ENCODE data around the gene PSORS1C2.

The PSORS1C2 gene

GRCh38 chr6:31096656-31097055 is 42.2 kb downstream of the PSORS1C2 start:
- CTCF ChIA-PET = interaction anchor here (1.5 to 2.2 kb wide), 2 partner anchors 9 to 11 kb away, joined by 4 to 15 read pairs; no protein-coding TSS in a partner anchor
- POLR2A ChIA-PET = no interaction called here
- no peak for DNase-seq (ENCODE audit: extremely low spot score)
- TF ChIP-seq, protein P1, sequence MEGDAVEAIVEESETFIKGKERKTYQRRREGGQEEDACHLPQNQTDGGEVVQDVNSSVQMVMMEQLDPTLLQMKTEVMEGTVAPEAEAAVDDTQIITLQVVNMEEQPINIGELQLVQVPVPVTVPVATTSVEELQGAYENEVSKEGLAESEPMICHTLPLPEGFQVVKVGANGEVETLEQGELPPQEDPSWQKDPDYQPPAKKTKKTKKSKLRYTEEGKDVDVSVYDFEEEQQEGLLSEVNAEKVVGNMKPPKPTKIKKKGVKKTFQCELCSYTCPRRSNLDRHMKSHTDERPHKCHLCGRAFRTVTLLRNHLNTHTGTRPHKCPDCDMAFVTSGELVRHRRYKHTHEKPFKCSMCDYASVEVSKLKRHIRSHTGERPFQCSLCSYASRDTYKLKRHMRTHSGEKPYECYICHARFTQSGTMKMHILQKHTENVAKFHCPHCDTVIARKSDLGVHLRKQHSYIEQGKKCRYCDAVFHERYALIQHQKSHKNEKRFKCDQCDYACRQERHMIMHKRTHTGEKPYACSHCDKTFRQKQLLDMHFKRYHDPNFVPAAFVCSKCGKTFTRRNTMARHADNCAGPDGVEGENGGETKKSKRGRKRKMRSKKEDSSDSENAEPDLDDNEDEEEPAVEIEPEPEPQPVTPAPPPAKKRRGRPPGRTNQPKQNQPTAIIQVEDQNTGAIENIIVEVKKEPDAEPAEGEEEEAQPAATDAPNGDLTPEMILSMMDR (IDR thresholded peaks at IDR 0.05; ENCODE audit: control extremely low read depth, extremely low read depth, low read depth, missing control alignments) = no peak

GRCh38 chr6:31096215-31096614 is 42.7 kb downstream of the PSORS1C2 start:
- POLR2A ChIA-PET = no interaction called here
- CTCF ChIA-PET = interaction anchor here (0.7 to 2.2 kb wide), 3 partner anchors 9 to 15 kb away, joined by 3 to 15 read pairs (median 4); no protein-coding TSS in a partner anchor
- no peak for DNase-seq (ENCODE audit: extremely low spot score)
- TF ChIP-seq, protein P1 (IDR thresholded peaks at IDR 0.05; ENCODE audit: control extremely low read depth, extremely low read depth, low read depth, missing control alignments) = no peak

DNA sequence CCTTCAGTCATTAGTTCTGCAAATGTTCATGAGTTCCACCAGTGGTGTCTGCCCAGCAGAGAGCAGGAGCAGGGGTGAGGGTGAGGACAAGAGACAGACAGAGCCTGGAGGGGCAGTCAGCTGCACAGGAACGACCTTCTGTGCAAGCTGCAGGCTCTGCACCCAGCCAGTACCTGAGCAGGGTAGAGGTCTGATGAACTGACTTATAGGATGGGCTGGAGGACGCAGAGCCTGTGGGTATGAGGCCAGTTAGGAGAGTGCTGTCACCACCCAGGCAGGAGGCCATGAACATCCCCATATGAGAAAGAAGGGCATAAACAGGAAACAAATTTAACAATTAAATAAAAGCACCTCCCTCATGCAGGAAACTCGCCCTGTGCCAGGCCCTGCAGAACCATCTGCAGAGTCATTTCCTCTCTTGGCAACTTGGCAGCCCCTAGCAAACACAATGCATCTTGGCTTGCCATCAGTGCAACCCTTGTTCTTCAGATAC is 44.4 kb downstream of the PSORS1C2 start:
- DNase-seq (ENCODE audit: extremely low spot score) = no peak
- CTCF ChIA-PET = interaction anchor here (1.4 to 4.3 kb wide), 5 partner anchors 10 to 179 kb away, joined by 3 to 16 read pairs (median 9); no protein-coding TSS in a partner anchor
- POLR2A ChIA-PET = no interaction called here
- TF ChIP-seq, protein P1 (IDR thresholded peaks at IDR 0.05; ENCODE audit: control extremely low read depth, extremely low read depth, low read depth, missing control alignments) = no peak

DNA sequence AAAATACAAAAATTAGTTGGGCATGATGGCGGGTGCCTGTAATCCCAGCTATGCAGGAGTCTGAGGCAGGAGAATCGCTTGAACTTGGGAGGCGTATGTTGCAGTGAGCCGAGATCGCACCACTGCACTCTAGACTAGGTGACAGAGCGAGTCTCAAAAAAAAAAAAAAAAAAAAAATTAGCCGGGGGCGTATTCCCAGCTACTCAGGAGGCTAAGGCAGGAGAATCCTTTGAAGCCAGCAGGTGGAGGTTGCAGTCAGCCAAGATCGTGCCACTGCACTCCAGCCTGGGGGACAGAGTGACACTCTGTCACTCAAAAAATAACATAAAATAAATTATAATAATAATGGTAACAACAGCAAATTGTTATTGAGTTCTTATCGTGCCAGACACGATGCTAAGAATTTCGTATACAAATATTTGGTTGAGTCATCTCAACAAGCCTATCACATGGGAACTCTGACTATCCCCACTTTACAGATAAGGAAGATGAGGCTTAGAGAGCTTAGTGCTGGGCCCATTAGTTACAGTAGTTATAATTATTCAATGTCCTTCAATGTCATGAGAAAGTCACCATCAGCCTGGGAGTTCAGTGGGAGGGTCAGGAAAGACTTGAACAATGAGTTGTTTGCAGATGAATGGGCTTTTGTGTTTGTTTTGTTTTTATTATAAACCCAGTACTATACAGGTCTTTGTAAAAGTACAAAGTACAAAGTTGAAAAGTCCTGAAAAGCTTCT is 45.9 kb downstream of the PSORS1C2 start:
- POLR2A ChIA-PET = interaction anchor here (0.7 kb wide), 1 partner anchor 402 kb away, joined by 10 read pairs; the partner anchor contains the start of gene NRM
- CTCF ChIA-PET = interaction anchor here (0.9 to 4.3 kb wide), 9 partner anchors 9 to 177 kb away, joined by 3 to 25 read pairs (median 9); partner anchors contain the start of gene MUCL3

DNA sequence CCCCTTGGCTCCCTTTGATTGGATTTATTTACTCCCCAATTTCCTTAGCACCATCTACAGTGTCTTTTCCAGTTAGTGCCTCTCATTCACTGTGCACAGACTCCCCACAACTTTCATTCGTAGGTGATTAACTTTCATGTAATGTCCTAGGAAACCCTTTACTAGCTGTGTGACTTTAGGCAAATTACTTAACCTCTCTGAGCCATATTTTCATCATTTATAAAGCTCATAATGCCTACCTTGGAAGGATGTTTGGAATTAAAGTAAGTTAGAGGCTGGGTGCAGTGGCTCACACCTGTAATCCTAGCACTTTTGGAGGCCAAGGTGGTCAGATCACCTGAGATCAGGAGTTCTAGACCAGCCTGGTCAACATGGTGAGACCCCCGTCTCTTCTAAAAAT is 46.6 kb downstream of the PSORS1C2 start:
- ChIA-PET CTCF (interaction anchor here (1.5 to 4.3 kb wide), 5 partner anchors 8 to 263 kb away, joined by 5 to 25 read pairs (median 12); no protein-coding TSS in a partner anchor), POLR2A (no interaction called here)

More for the DNA sequence above, 45.9 kb downstream of the PSORS1C2 start:
- TF ChIP-seq, protein P1 (IDR thresholded peaks at IDR 0.05; ENCODE audit: control extremely low read depth, extremely low read depth, low read depth, missing control alignments) = no peak
- DNase-seq (ENCODE audit: extremely low spot score) = no peak

GRCh38 chr6:31091680-31092079 is 47.2 kb downstream of the PSORS1C2 start:
- DNase-seq (ENCODE audit: extremely low spot score) = no peak
- CTCF ChIA-PET = interaction anchor here (1.5 to 4.3 kb wide), 5 partner anchors 9 to 263 kb away, joined by 5 to 25 read pairs (median 12); no protein-coding TSS in a partner anchor
- POLR2A ChIA-PET = no interaction called here
- TF ChIP-seq, protein P1 (IDR thresholded peaks at IDR 0.05; ENCODE audit: control extremely low read depth, extremely low read depth, low read depth, missing control alignments) = no peak

More for the DNA sequence above, 46.6 kb downstream of the PSORS1C2 start:
- TF ChIP-seq, protein P1 (IDR thresholded peaks at IDR 0.05; ENCODE audit: control extremely low read depth, extremely low read depth, low read depth, missing control alignments) = no peak
- DNase-seq (ENCODE audit: extremely low spot score) = no peak
